SK-N-SH (cell line): ENCODE measurements around the gene ANKRD33B. TPM values are rescaled to one million over a fixed set of nuclear protein-coding genes. Genes with fewer than 3 reads are reported as not detected.

Source experiments
- CTCF ChIA-PET: fragments of 300-600, 350-600 bp; formaldehyde crosslinking; extraction: SDS; loops from one replicate; lab custom pipeline; 2021; lab: Yijun Ruan, JAX
- POLR2A ChIA-PET: fragments of 350-600 bp; sonication (Branson Sonifier 250); formaldehyde crosslinking; extraction: SDS; loops from one replicate; lab custom pipeline; 2020; ENCODE audit warnings: antibody characterized with exemption, inconsistent platforms; lab: Yijun Ruan, JAX
- DNase-seq: peaks from one replicate; pipeline ENCODE4 v3.0.0; 2012
- H2AFZ ChIP-seq: fragments of 200-600 bp; sonication (generic); 2 replicates; pipeline ENCODE4 v1.8.1; 2016; ENCODE audit warnings: antibody characterized with exemption, mild to moderate bottlenecking, low read depth
- H3F3A ChIP-seq: fragments of 200-600 bp; sonication (generic); replicated peaks from 2 replicates; pipeline ENCODE3; 2016; ENCODE audit warnings: antibody characterized with exemption, mild to moderate bottlenecking; ENCODE audit not compliant: insufficient read depth
- H3K27ac ChIP-seq, 2 experiments: fragments of 200-500 bp in 1 of 2; fragments of 200-600 bp in 1 of 2; sonication (Bioruptor generic) in 1 of 2; sonication (generic), shearing (Covaris generic) in 1 of 2; 2 replicates each; pipeline versions ENCODE4 v1.5.1 to v1.6.1; 2014 to 2016; ENCODE audit warnings: low read depth in 2 of 2, inconsistent platforms in 1 of 2, low read length in 1 of 2, mild to moderate bottlenecking in 1 of 2, mixed read lengths in 1 of 2
- H3K27me3 ChIP-seq: fragments of 200-600 bp; sonication (generic), shearing (Covaris generic); 2 replicates; pipeline ENCODE4 v1.6.1; 2016; ENCODE audit warnings: mixed run types; ENCODE audit not compliant: insufficient read depth
- H3K36me3 ChIP-seq, 2 experiments: fragments of 200-500 bp in 1 of 2; fragments of 200-600 bp in 1 of 2; sonication (Bioruptor generic) in 1 of 2; sonication (generic) in 1 of 2; replicated peaks in 1 of 2; 2 replicates each; pipeline versions ENCODE3 to v1.5.1; 2014 to 2016; ENCODE audit warnings: low read length in 1 of 2, mild to moderate bottlenecking in 1 of 2; ENCODE audit not compliant: insufficient read depth in 2 of 2, control insufficient read depth in 1 of 2
- H3K4me1 ChIP-seq, 2 experiments: fragments of 200-500 bp in 1 of 2; fragments of 200-600 bp in 1 of 2; sonication (Bioruptor generic) in 1 of 2; sonication (generic), shearing (Covaris generic) in 1 of 2; 2 replicates each; pipeline versions ENCODE4 v1.5.1 to v1.6.1; 2014 to 2016; ENCODE audit warnings: low read depth in 1 of 2, low read length in 1 of 2, mixed run types in 1 of 2; ENCODE audit not compliant: insufficient read depth in 2 of 2, control insufficient read depth in 1 of 2
- H3K4me2 ChIP-seq: fragments of 200-600 bp; sonication (generic), shearing (Covaris generic); 2 replicates; pipeline ENCODE4 v1.6.1; 2017; ENCODE audit warnings: mixed run types
- H3K4me3 ChIP-seq, 2 experiments: fragments of 200-500 bp in 1 of 2; fragments of 200-600 bp in 1 of 2; sonication (Bioruptor generic) in 1 of 2; sonication (generic), shearing (Covaris generic) in 1 of 2; 2 replicates each; pipeline versions ENCODE4 v1.5.1 to v1.8.1; 2014 to 2016; ENCODE audit warnings: low read depth in 2 of 2, inconsistent platforms in 1 of 2, low read length in 1 of 2, mild to moderate bottlenecking in 1 of 2, mixed read lengths in 1 of 2, moderate library complexity in 1 of 2
- H3K79me2 ChIP-seq: fragments of 200-600 bp; sonication (generic); 2 replicates; pipeline ENCODE4 v1.8.1; 2017; ENCODE audit warnings: mild to moderate bottlenecking; ENCODE audit not compliant: insufficient read depth
- H3K9ac ChIP-seq: fragments of 200-600 bp; sonication (generic); 2 replicates; pipeline ENCODE4 v1.6.1; 2017; ENCODE audit warnings: mixed run types
- H3K9me2 ChIP-seq: fragments of 200-600 bp; sonication (generic); 2 replicates; pipeline ENCODE4 v1.6.1; 2017; ENCODE audit warnings: mixed run types
- H3K9me3 ChIP-seq: fragments of 200-600 bp; sonication (generic); 2 replicates; pipeline ENCODE4 v1.6.1; 2017; ENCODE audit warnings: mixed run types, mild to moderate bottlenecking, moderate library complexity
- H4K20me1 ChIP-seq: fragments of 200-600 bp; sonication (generic); 2 replicates; pipeline ENCODE4 v1.6.1; 2017; ENCODE audit warnings: mild to moderate bottlenecking, mixed run types; ENCODE audit not compliant: insufficient read depth
- CHD2 ChIP-seq: fragments of 150-350 bp; IDR thresholded peaks from 2 replicates; pipeline ENCODE4 v1.6.1; 2018; ENCODE audit warnings: low read length; ENCODE audit not compliant: partially characterized antibody
- EP300 ChIP-seq, 2 experiments: IDR thresholded peaks; 2 replicates each; pipeline versions ENCODE4 v1.4.0 to v1.6.1; 2012; ENCODE audit warnings: borderline replicate concordance in 1 of 2, low read depth in 1 of 2, low read length in 1 of 2
- EZH2phosphoT487 ChIP-seq: fragments of 200-600 bp; sonication (generic); IDR thresholded peaks from 2 replicates; pipeline ENCODE4 v1.6.1; 2017; ENCODE audit warnings: low read depth, mixed run types, mild to moderate bottlenecking, antibody characterized with exemption, moderate library complexity, borderline replicate concordance
- FOSL2 ChIP-seq: IDR thresholded peaks from 2 replicates; pipeline ENCODE4 v1.4.0; 2012; ENCODE audit warnings: low read depth, mild to moderate bottlenecking, moderate library complexity, borderline replicate concordance
- FOXM1 ChIP-seq: IDR thresholded peaks from 2 replicates; pipeline ENCODE4 v1.4.0; 2012; ENCODE audit warnings: low read depth, mild to moderate bottlenecking
- GATA2 ChIP-seq: sonication (generic); formaldehyde crosslinking; IDR thresholded peaks from 2 replicates; pipeline ENCODE4 v1.5.0; 2020; ENCODE audit warnings: mild to moderate bottlenecking, missing genetic modification reagents
- JUND ChIP-seq: IDR thresholded peaks from 2 replicates; pipeline ENCODE4 v1.4.0; 2012
- NFIC ChIP-seq: IDR thresholded peaks from 2 replicates; pipeline ENCODE4 v1.4.0; 2012; ENCODE audit warnings: borderline replicate concordance
- RFX5 ChIP-seq: IDR thresholded peaks from 2 replicates; pipeline ENCODE4 v1.6.1; 2012; ENCODE audit warnings: mild to moderate bottlenecking, improper control_type of control experiment, low read length
- TCF12 ChIP-seq: IDR thresholded peaks from 2 replicates; pipeline ENCODE4 v1.4.0; 2012
- YY1 ChIP-seq: IDR thresholded peaks from 2 replicates; pipeline ENCODE4 v1.4.0; 2012; ENCODE audit warnings: low read depth, mild to moderate bottlenecking
- WGBS: methylation state at CpG from one replicate; pipeline ENCODE4 v1.1.6; 2017; ENCODE audit warnings: low lambda C conversion rate; 5-methylcytosine and 5-hydroxymethylcytosine counted together
- polyA plus RNA-seq, 3 experiments: library from polyadenylated mRNA; depleted of rRNA; stranded (reverse); fragments of >200 nt; gene quantifications; 2 replicates each; pipeline ENCODE4 v1.2.3, GENCODE V29; 2012
- TF ChIP-seq, protein P1 (sequence below): fragments of 150-350 bp; IDR thresholded peaks from 2 replicates; pipeline ENCODE4 v1.6.1; 2017; ENCODE audit warnings: antibody characterized with exemption, low read length, low read depth, borderline replicate concordance
- TF ChIP-seq, protein P2 (sequence below): IDR thresholded peaks from 2 replicates; pipeline ENCODE4 v1.4.0; 2012; ENCODE audit warnings: low read depth, borderline replicate concordance
- TF ChIP-seq, protein P3 (sequence below): IDR thresholded peaks from 2 replicates; pipeline ENCODE4 v1.6.1; 2012; ENCODE audit warnings: mild to moderate bottlenecking, low read depth, low read length, moderate library complexity

Gene ANKRD33B
- polyA plus RNA-seq, 1 of the 3 experiments (the other 2 are of a cell fraction), result 1.8 TPM

DNA sequence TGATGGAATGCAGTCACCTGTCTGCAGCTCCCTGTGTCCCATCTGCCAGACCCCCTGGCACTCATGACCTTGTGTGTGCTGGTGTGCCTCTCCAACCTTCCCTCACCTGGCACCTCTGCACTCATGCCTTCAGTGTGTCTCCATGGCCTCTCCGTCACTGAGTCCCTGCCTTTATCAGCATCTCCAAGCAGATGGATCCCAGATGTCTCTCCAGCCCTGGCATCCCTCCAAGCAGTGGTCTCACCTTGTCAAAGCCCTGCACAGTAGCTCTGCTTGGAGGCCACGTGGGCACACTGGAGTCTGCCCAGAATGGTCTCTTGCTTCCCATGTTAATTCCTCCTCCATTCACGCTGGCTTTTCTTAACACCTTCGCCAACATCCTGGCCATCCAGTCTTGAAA is 112.4 kb downstream of the ANKRD33B start (continued):
- TF ChIP-seq TCF12, result peak; percentile 41; the same call in 1 of the 2 replicates
- TF ChIP-seq, protein P1, sequence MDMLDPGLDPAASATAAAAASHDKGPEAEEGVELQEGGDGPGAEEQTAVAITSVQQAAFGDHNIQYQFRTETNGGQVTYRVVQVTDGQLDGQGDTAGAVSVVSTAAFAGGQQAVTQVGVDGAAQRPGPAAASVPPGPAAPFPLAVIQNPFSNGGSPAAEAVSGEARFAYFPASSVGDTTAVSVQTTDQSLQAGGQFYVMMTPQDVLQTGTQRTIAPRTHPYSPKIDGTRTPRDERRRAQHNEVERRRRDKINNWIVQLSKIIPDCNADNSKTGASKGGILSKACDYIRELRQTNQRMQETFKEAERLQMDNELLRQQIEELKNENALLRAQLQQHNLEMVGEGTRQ, result no peak
- no peak for TF ChIP-seq JUND
- TF ChIP-seq EZH2phosphoT487, result no peak
- TF ChIP-seq, protein P2, sequence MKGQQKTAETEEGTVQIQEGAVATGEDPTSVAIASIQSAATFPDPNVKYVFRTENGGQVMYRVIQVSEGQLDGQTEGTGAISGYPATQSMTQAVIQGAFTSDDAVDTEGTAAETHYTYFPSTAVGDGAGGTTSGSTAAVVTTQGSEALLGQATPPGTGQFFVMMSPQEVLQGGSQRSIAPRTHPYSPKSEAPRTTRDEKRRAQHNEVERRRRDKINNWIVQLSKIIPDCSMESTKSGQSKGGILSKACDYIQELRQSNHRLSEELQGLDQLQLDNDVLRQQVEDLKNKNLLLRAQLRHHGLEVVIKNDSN, result no peak
- TF ChIP-seq FOSL2, result no peak

DNA sequence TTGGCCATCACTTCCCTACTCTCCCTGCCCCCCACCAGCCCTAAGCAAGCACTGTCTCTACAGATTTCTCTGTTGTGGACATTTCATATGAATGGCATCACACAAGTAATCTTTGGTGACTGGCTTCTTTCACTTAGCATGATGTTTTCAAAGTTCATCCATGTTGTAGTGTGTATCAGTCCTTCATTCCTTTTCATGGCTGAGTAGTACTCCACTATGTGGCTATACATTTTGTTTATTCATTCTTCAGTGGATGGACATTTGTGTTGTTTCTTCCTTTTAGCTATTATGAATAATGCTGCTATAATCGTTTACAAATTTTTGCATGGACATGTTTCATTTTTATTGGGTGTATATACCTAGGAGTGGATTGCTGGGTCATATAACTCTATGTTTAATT is 113.1 kb downstream of the ANKRD33B start:
- 74% methylated on average over 1 of the region's 1 CpG for WGBS
- H3K4me3 ChIP-seq, result no peak overlapping the region
- TF ChIP-seq NFIC (no peak), EP300 (IDR thresholded peaks at IDR 0.05; ENCODE audit: borderline replicate concordance in 1 of 2, low read depth in 1 of 2, low read length in 1 of 2) (no peak), GATA2 (CRISPR knock-in tag) (no peak), TCF12 (no peak), RFX5 (no peak), FOXM1 (no peak), YY1 (no peak), CHD2 (no peak)
- TF ChIP-seq, protein P3, sequence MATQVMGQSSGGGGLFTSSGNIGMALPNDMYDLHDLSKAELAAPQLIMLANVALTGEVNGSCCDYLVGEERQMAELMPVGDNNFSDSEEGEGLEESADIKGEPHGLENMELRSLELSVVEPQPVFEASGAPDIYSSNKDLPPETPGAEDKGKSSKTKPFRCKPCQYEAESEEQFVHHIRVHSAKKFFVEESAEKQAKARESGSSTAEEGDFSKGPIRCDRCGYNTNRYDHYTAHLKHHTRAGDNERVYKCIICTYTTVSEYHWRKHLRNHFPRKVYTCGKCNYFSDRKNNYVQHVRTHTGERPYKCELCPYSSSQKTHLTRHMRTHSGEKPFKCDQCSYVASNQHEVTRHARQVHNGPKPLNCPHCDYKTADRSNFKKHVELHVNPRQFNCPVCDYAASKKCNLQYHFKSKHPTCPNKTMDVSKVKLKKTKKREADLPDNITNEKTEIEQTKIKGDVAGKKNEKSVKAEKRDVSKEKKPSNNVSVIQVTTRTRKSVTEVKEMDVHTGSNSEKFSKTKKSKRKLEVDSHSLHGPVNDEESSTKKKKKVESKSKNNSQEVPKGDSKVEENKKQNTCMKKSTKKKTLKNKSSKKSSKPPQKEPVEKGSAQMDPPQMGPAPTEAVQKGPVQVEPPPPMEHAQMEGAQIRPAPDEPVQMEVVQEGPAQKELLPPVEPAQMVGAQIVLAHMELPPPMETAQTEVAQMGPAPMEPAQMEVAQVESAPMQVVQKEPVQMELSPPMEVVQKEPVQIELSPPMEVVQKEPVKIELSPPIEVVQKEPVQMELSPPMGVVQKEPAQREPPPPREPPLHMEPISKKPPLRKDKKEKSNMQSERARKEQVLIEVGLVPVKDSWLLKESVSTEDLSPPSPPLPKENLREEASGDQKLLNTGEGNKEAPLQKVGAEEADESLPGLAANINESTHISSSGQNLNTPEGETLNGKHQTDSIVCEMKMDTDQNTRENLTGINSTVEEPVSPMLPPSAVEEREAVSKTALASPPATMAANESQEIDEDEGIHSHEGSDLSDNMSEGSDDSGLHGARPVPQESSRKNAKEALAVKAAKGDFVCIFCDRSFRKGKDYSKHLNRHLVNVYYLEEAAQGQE, result no peak
- TF ChIP-seq, all 33 proteins: peak for 0
- Histone ChIP-seq H3K36me3 (peaks cover 24 to 25% of the 10 kb centered on the region in 2 experiments), H2AFZ (no peak overlapping the region), H3K9me2 (no peaks in the 10 kb centered on the region), H4K20me1 (no peaks in the 10 kb centered on the region), H3K9me3 (no peaks in the 10 kb centered on the region), H3K9ac (no peak overlapping the region), H3K4me2 (no peak overlapping the region), H3K27ac (no peak overlapping the region), H3K79me2 (no peaks in the 10 kb centered on the region; the same call in 1 of the 2 replicates), H3K4me1 (peaks cover 0 to 26% of the 10 kb centered on the region in 2 experiments; a peak in 2 of 4 replicates), H3F3A (peaks cover 3% of the 10 kb centered on the region), H3K27me3 (no peaks in the 10 kb centered on the region)
- CTCF ChIA-PET, result no interaction called here
- no peak for DNase-seq
- POLR2A ChIA-PET, result no interaction called here
